NB4 (cell line): ENCODE results near the gene FAM81A.

Source experiments
- DNase-seq: peaks from one replicate; pipeline ENCODE4 v3.0.0; 2010; ENCODE audit warnings: low read depth
- H3K4me3 ChIP-seq: one replicate; pipeline ENCODE4 v1.5.1; 2011; ENCODE audit warnings: mild to moderate bottlenecking, low read depth, low read length, moderate library complexity
- CTCF ChIP-seq: IDR thresholded peaks from one replicate; pipeline ENCODE4 v1.5.1; 2012; ENCODE audit warnings: low read depth, low read length
- MAX ChIP-seq: IDR thresholded peaks from 2 replicates; pipeline ENCODE4 v1.6.1; 2011; ENCODE audit warnings: low read depth, low read length
- MYC ChIP-seq: IDR thresholded peaks from 2 replicates; pipeline ENCODE4 v1.6.1; 2011; ENCODE audit warnings: low read depth, low read length
- POLR2A ChIP-seq: IDR thresholded peaks from 2 replicates; pipeline ENCODE4 v1.6.1; 2011; ENCODE audit warnings: mild to moderate bottlenecking; ENCODE audit not compliant: insufficient read length; ENCODE audit errors: extremely low read depth

Gene FAM81A

GRCh38 chr15:59536553-59536952 lies 98.6 kb downstream of the FAM81A start:
- no peak for DNase-seq
- no peak overlapping the region for H3K4me3 ChIP-seq
- TF ChIP-seq MAX (no peak), CTCF (no peak), POLR2A (no peak), MYC (no peak)

GRCh38 chr15:59537403-59537802 lies 99.4 kb downstream of the FAM81A start:
- no peak overlapping the region for H3K4me3 ChIP-seq
- no peak for DNase-seq
- TF ChIP-seq POLR2A = no peak
- no peak for TF ChIP-seq CTCF
- TF ChIP-seq MYC = no peak
- no peak for TF ChIP-seq MAX

GRCh38 chr15:59538494-59538893 lies 100.5 kb downstream of the FAM81A start:
- no peak for DNase-seq
- no peak overlapping the region for H3K4me3 ChIP-seq
- TF ChIP-seq POLR2A = no peak
- TF ChIP-seq CTCF = no peak
- no peak for TF ChIP-seq MYC
- no peak for TF ChIP-seq MAX

GRCh38 chr15:59539799-59540198 lies 101.8 kb downstream of the FAM81A start:
- no peak for DNase-seq
- TF ChIP-seq MAX (no peak), MYC (no peak), CTCF (no peak), POLR2A (no peak)
- no peak overlapping the region for H3K4me3 ChIP-seq

- DNase-seq = no peak
- TF ChIP-seq POLR2A (no peak), MAX (no peak), MYC (no peak), CTCF (no peak)
- no peak overlapping the region for H3K4me3 ChIP-seq
Measured at GRCh38 chr15:59540654-59541053, 102.7 kb downstream of the FAM81A start.

- TF ChIP-seq MAX = no peak
- no peak for TF ChIP-seq CTCF
- no peak for DNase-seq
- H3K4me3 ChIP-seq = no peak overlapping the region
Measured at GRCh38 chr15:59541750-59542149, 103.8 kb downstream of the FAM81A start.
